NCI-H2227 treated with DMSO at 0.1 percent for 48 hours (cell line): Measurements from ENCODE around the gene MYOCOS.

Source experiments
- DNase-seq: peaks from one replicate; lab custom pipeline; 2025; lab: John Stamatoyannopoulos, UW

The MYOCOS gene

DNA sequence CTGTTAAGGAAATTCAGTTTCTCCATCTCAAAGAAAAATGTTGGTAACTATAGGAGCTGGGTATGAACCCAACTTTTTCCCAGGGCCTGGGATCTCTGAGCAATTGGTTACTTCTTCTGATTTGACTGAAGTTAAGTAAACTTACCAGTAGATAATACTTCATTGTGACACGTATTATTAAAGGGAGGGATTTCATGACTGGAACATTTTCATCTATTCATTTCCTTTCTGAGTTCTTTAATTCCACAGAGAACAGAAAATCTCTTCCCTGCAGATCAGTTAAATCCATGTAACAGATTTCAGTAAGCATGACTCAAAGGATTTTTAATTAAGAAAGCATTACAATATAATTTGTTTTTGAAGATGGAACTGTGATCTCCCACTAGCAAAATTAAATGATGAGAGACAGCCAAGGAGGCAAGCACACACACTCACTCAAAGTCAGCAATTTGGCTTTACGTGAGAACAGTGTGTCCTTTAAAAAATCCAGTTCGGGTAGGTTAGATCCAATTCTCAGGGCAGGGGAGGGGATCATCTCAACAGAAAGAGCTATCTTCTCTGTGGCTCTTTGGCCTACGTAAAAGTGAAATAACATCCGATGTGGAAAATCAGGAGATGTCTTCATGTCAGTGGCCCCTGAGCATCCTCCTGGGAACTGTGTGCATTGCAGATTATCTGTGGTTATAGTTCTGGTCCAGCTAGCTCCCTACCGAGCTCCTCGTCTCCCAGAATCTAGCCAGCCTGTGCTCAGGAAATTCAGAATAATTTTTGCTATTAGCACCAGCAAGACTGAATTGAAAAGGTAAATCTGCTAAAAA is 41.2 kb downstream of the MYOCOS start:
- no peak for DNase-seq

- DNase-seq: no peak
Observed at GRCh38 chr1:171663854-171664575, 42.0 kb downstream of the MYOCOS start.

DNA sequence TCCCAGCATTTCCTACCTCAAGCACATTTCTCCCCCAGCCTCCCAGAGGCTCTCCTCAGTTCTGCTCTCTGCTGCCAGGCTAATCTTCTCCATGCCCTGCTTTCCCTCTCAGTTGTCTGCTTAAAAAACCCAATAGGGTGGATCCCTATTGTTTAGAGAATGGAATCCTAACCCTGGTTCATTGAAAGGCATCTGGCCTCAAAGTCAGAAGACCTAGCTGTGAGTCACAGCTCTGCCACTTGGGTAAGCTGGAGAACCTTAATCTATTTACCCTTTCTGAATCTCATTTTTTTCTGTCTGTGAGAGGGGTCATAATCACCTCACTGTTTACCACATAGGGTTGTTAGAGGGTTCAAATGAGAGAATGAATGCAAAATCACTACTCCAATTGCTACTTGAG is 42.9 kb downstream of the MYOCOS start:
- no peak for DNase-seq

GRCh38 chr1:171666114-171666769 is 44.2 kb downstream of the MYOCOS start:
- DNase-seq: no peak

GRCh38 chr1:171668372-171668771 is 46.3 kb downstream of the MYOCOS start:
- no peak for DNase-seq

DNA sequence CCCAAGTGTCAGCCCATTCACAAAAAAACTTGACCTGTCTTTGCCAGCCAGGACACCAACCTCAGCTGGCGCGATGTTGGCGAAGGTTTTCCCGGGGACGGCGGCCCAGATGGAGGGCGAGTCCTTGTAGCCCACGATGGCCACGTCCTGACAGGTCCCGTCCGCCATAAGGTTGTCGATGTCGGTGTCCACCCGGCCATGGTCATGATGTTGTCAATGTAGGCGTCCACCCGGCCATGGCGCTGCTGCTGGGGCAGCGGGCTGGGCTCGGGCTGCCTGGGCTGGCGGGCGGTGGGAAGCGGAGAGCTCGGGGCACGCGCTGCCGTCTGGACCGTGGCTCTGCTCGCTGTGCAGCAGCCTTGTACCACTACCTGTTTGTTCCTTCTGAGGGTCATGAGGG is 48.7 kb downstream of the MYOCOS start:
- DNase-seq: no peak

DNA sequence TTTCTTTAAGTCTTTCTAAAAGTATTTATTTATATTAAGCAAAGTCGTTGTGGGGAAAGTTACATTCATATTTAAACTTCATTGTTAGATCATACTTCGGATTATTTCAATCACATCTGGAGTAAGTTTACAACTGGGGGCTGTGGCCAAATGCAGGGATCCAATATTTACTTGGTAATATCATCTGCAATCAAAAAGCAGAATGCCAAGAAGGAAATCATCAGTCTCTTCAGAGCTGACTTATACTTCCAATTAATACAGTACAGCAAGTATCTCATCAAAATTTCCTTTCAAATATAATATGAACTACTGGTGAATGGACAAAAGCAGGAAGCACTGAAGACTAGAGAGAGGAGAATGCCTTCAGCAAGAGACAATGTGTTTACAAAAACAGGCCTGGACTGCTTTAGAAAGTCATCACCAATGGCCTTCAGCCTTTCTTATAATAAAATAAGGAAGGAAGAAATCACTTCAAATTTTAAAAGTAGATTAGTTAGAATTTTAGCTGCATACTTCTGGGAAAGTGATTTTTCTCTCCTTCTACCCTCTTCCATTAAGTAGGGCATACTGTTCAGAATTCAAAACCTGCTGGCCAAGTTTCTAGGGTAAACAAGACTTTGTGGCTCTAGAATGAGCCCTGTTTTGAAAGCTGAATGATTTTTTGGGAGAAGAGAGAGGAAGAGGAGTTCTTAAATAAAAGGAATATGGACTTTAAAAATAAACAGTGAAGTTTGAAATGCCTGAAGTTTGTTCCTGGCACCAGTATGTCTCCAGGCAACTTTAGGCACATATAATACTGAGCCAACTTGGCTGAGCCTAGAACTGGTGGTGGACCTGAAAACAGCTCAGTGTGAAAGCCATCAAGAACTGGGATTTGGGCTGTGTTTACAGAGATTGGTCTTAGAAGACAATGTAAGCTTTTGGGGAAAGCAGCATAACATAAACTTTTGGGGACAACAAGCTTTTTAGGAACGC is 52.7 kb downstream of the MYOCOS start:
- no peak for DNase-seq
